Mesenchymal stem cell (in vitro differentiated cells and primary cell): ENCODE measurements around the gene PIP5K1B.

Experiments used
- DNase-seq: peaks from one replicate; pipeline ENCODE4 v3.0.0-alpha.2; 2013
- H2AFZ ChIP-seq: one replicate; pipeline ENCODE4 v1.6.1; 2013; ENCODE audit warnings: low read depth, mild to moderate bottlenecking, control low read depth, inconsistent platforms, low read length, moderate library complexity
- H2AK5ac ChIP-seq: 2 replicates; pipeline ENCODE4 v1.6.1; 2013; ENCODE audit warnings: low read length, moderate library complexity, mild to moderate bottlenecking, inconsistent platforms; ENCODE audit not compliant: severe bottlenecking
- H2BK120ac ChIP-seq: one replicate; pipeline ENCODE4 v1.6.1; 2013; ENCODE audit warnings: low read depth, mild to moderate bottlenecking, inconsistent platforms, low read length, moderate library complexity
- H2BK12ac ChIP-seq, 2 experiments: one replicate each; pipeline ENCODE4 v1.6.1; 2013; ENCODE audit warnings: inconsistent platforms in 2 of 2, low read length in 2 of 2, mild to moderate bottlenecking in 2 of 2, moderate library complexity in 2 of 2, control low read depth in 1 of 2
- H2BK15ac ChIP-seq: one replicate; pipeline ENCODE4 v1.6.1; 2013; ENCODE audit warnings: mild to moderate bottlenecking, low read depth, inconsistent platforms; ENCODE audit not compliant: poor library complexity, severe bottlenecking
- H2BK5ac ChIP-seq: 2 replicates; pipeline ENCODE4 v1.6.1; 2013; ENCODE audit warnings: low read depth, mild to moderate bottlenecking, low read length, control low read depth, inconsistent platforms; ENCODE audit not compliant: poor library complexity, severe bottlenecking
- H3K14ac ChIP-seq, 2 experiments: one replicate each; pipeline ENCODE4 v1.6.1; 2013; ENCODE audit warnings: inconsistent platforms in 2 of 2, low read length in 2 of 2, control low read depth in 1 of 2, mild to moderate bottlenecking in 1 of 2, moderate library complexity in 1 of 2
- H3K18ac ChIP-seq, 2 experiments: one replicate each; pipeline ENCODE4 v1.6.1; 2013; ENCODE audit warnings: inconsistent platforms in 2 of 2, low read length in 2 of 2, control low read depth in 1 of 2, low read depth in 1 of 2, mild to moderate bottlenecking in 1 of 2
- H3K23ac ChIP-seq, 2 experiments: one replicate each; pipeline ENCODE4 v1.6.1; 2013; ENCODE audit warnings: inconsistent platforms in 2 of 2, low read length in 2 of 2, mild to moderate bottlenecking in 2 of 2, moderate library complexity in 2 of 2, control low read depth in 1 of 2
- H3K27ac ChIP-seq: 2 replicates; pipeline ENCODE4 v1.5.1; 2013; ENCODE audit warnings: mild to moderate bottlenecking, moderate library complexity, low read length, control low read depth, inconsistent platforms; ENCODE audit not compliant: poor library complexity, severe bottlenecking
- H3K27me3 ChIP-seq, 2 experiments: 2 replicates each; pipeline versions ENCODE4 v1.6.1 to v1.7.0; 2013; ENCODE audit warnings: low read length in 2 of 2, mild to moderate bottlenecking in 2 of 2, moderate library complexity in 2 of 2, control low read depth in 1 of 2, inconsistent platforms in 1 of 2; ENCODE audit not compliant: control insufficient read depth in 1 of 2, insufficient read depth in 1 of 2
- H3K36me3 ChIP-seq, 2 experiments: 2 replicates each; pipeline versions ENCODE4 v1.6.1 to v1.7.0; 2013; ENCODE audit warnings: low read length in 2 of 2, control low read depth in 1 of 2, inconsistent platforms in 1 of 2, low read depth in 1 of 2, mild to moderate bottlenecking in 1 of 2; ENCODE audit not compliant: insufficient read depth in 2 of 2, control insufficient read depth in 1 of 2
- H3K4ac ChIP-seq, 2 experiments: one replicate each; pipeline ENCODE4 v1.6.1; 2013; ENCODE audit warnings: inconsistent platforms in 2 of 2, low read length in 2 of 2, mild to moderate bottlenecking in 2 of 2, moderate library complexity in 2 of 2, control low read depth in 1 of 2, low read depth in 1 of 2
- H3K4me1 ChIP-seq: 2 replicates; pipeline ENCODE4 v1.6.1; 2013; ENCODE audit warnings: low read depth, low read length, control low read depth; ENCODE audit not compliant: control insufficient read depth, insufficient read depth
- H3K4me2 ChIP-seq: 2 replicates; pipeline ENCODE4 v1.6.1; 2013; ENCODE audit warnings: low read length, mild to moderate bottlenecking, inconsistent platforms; ENCODE audit not compliant: poor library complexity, severe bottlenecking
- H3K4me3 ChIP-seq, 2 experiments: 2 replicates each; pipeline versions ENCODE4 v1.5.1 to v1.7.0; 2013; ENCODE audit warnings: low read length in 2 of 2, mild to moderate bottlenecking in 2 of 2, control low read depth in 1 of 2, low read depth in 1 of 2; ENCODE audit not compliant: insufficient read depth in 1 of 2
- H3K79me1 ChIP-seq: replicated peaks from 2 replicates; pipeline ENCODE4 v1.6.1; 2013; ENCODE audit warnings: mild to moderate bottlenecking, control low read depth, low read length, inconsistent platforms; ENCODE audit not compliant: poor library complexity, severe bottlenecking
- H3K9ac ChIP-seq: 2 replicates; pipeline ENCODE4 v1.7.0; 2013; ENCODE audit warnings: mild to moderate bottlenecking, low read length, moderate library complexity
- H3K9me3 ChIP-seq: 2 replicates; pipeline ENCODE4 v1.7.0; 2013; ENCODE audit warnings: mild to moderate bottlenecking, low read length; ENCODE audit not compliant: control insufficient read depth
- H4K8ac ChIP-seq: one replicate; pipeline ENCODE4 v1.6.1; 2013; ENCODE audit warnings: inconsistent platforms, mild to moderate bottlenecking, low read length, moderate library complexity
- H4K91ac ChIP-seq: one replicate; pipeline ENCODE4 v1.6.1; 2013; ENCODE audit warnings: mild to moderate bottlenecking, low read length, inconsistent platforms
- WGBS: methylation state at CpG from one replicate; pipeline ENCODE4 v1.1.7; 2013; ENCODE audit warnings: mixed read lengths; 5-methylcytosine and 5-hydroxymethylcytosine counted together

The PIP5K1B gene

DNA sequence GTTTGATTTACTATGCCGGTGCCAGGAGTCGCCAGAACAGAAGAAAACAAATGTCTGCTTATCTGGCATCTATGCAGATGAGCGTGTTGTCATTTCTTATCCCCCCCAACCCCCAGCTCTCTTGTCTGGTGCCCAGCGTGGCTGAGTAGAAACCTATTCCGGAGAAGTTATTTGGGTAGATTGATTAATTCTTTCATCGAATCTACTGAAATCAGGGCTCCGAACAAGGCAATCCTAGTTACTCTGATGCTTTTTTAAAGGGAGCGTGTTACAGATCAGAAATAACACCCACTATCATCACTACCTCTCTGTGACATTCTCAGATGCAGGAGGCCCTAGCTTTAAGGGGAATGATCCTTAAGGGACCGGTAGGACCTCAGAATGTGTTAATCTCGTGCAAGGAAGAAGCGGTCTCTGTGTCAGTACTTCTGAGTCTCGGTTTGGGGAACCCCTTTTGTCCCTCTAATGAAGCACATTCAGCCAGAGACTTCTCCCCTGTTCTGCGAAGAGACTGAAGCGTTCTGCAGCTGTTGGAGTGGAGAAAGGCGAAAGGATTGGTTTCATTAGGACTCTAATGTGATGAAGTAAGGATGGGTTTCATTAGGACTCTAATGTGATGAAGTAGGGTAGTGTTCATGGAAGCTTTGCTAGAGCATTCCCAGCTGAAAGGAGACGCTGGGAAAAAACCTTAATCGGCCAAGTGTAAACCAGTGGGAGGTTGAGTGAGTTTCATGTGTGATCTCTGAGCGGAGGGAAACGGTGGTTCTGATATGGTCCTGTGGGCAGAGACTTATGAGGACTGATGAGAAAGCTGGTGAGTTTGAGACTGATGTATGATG, 1.5 kb downstream of the PIP5K1B start:
- Histone ChIP-seq H3K4me3 (peak overlapping the region in 1 of 2 experiments; percentile 73), H2AFZ (no peak overlapping the region), H3K4ac (no peak overlapping the region), H3K14ac (no peak overlapping the region), H2BK15ac (no peak overlapping the region), H3K9ac (no peak overlapping the region), H3K23ac (no peak overlapping the region), H4K8ac (no peak overlapping the region), H3K79me1 (no peaks in the 10 kb centered on the region), H3K27me3 (peaks cover 60 to 67% of the 10 kb centered on the region in 2 experiments), H4K91ac (no peak overlapping the region), H2BK5ac (no peak overlapping the region), H3K18ac (no peak overlapping the region), H2BK12ac (no peak overlapping the region), H2AK5ac (no peak overlapping the region), H3K9me3 (no peaks in the 10 kb centered on the region), H3K36me3 (no peaks in the 10 kb centered on the region), H3K27ac (no peak overlapping the region), H3K4me2 (no peak overlapping the region), H2BK120ac (no peak overlapping the region), H3K4me1 (peaks cover 16% of the 10 kb centered on the region)
- WGBS: 40% methylated on average over 10 of the region's 19 CpGs
- DNase-seq: no peak

DNA sequence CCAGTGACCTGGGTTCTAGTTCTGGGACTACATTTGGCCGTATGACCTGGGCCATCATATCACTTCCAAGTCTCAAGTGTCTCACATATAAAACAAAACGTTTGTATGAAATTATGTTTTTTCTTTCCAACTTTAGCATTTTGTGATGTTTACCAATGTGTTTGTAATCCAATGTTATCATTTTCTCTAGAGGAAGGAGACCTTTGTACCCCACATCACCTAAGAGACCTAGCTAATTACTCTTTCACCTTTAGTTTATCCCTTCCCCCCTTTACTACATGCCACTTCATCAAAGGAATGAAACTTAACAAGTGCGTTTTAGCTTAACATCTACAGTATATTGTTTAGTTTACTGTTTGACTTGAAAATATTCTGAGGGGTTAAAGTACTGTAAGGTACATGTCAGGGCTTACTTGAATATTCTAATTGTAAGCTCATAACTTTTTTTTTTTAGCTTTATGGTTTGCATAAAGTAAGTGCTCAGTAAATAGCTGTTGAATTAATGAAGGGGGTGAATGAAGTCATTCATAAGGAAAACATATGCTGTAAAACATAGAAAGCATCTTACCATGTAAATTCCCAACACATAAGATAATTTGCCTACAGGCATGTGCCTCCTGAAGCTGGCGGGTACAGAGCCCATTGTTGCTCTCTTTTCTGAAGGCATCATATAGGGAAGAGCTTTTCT, 2.9 kb downstream of the PIP5K1B start:
- Histone ChIP-seq H3K4me3 (no peak overlapping the region), H2BK120ac (no peak overlapping the region), H3K4me2 (no peak overlapping the region), H4K91ac (no peak overlapping the region), H2AFZ (no peak overlapping the region), H3K18ac (no peak overlapping the region), H2BK12ac (no peak overlapping the region), H3K14ac (no peak overlapping the region), H3K23ac (no peak overlapping the region), H3K27me3 (peaks cover 54 to 67% of the 10 kb centered on the region in 2 experiments), H2BK15ac (no peak overlapping the region), H2BK5ac (no peak overlapping the region), H3K4ac (no peak overlapping the region), H3K4me1 (peaks cover 16% of the 10 kb centered on the region), H4K8ac (no peak overlapping the region), H3K36me3 (no peaks in the 10 kb centered on the region), H3K27ac (no peak overlapping the region), H3K9ac (no peak overlapping the region), H3K79me1 (no peaks in the 10 kb centered on the region), H2AK5ac (no peak overlapping the region), H3K9me3 (no peaks in the 10 kb centered on the region)
- 71% methylated on average over 2 of the region's 4 CpGs for WGBS
- no peak for DNase-seq

DNA sequence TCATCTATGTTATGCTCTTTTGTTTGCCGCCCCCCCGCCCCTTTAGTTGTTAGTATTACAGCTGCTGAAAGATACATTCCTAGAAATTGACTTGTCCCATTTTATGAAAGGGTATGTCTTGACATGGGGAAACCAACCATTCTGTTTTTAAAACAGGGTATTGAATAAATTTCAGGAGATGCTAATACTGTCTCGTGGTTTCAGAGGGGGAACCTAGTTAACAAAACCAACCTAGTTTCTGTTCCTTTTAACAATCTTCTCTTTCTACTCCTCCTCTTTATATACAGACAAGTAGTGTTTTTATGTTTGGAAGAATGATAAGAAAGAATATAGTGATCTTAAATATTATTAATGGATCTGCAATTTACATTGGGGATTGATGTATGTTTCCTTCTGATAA, 3.5 kb downstream of the PIP5K1B start:
- no peak overlapping the region for H3K23ac ChIP-seq
- no peak overlapping the region for H2BK15ac ChIP-seq
- H3K18ac ChIP-seq: no peak overlapping the region
- no peaks in the 10 kb centered on the region for H3K9me3 ChIP-seq
- no peak overlapping the region for H3K4ac ChIP-seq
- H3K79me1 ChIP-seq: no peaks in the 10 kb centered on the region
- no peak overlapping the region for H3K4me3 ChIP-seq
- H3K4me1 ChIP-seq: peaks cover 16% of the 10 kb centered on the region
- no peak for DNase-seq
- no peak overlapping the region for H3K9ac ChIP-seq
- H2BK120ac ChIP-seq: no peak overlapping the region
- no peak overlapping the region for H3K14ac ChIP-seq
- no peak overlapping the region for H2BK12ac ChIP-seq
- no peak overlapping the region for H4K8ac ChIP-seq
- H2BK5ac ChIP-seq: no peak overlapping the region
- H3K27ac ChIP-seq: no peak overlapping the region
- H4K91ac ChIP-seq: no peak overlapping the region
- WGBS: no CpG with 5 or more reads among the region's 3 CpGs
- no peak overlapping the region for H2AFZ ChIP-seq
- peaks cover 49 to 62% of the 10 kb centered on the region in 2 experiments for H3K27me3 ChIP-seq
- H3K36me3 ChIP-seq: no peaks in the 10 kb centered on the region
- H3K4me2 ChIP-seq: no peak overlapping the region
- H2AK5ac ChIP-seq: no peak overlapping the region

DNA sequence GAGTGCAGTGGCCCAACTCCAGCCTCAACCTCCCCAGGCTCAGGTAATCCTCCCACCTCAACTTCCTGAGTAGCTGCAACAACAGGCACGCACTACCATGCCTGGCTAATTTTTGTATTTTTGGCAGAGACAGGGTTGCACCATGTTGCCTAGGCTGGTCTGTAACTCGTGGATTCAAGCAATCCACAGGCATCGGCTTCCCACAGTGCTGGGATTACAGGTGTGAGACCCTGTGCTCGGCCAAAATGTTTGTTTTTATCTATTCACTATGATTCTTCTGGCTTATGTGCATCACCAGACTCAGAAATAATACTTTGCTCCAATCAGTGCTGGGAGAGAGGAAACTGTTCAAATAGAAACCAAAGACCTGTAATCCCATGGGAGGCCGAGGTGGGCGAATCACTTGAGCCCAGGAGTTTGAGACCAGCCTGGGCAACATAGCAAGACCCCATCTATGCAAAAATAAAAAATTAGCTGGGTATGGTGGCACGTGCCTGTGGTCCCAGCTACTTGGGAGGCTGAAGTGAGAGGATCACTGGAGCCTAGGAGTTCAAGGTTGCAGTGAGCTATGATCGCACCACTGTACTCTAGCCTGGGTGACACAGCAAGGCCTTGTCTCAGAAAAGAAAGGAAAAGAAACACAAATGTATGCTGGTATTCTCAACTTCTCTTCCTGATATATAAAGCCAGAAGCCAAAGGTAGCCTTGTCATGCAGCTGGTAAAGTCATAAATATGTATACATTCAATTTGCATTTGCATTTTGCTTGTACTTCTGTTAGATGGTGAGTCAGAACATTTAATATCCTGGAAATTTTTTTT, 4.5 kb downstream of the PIP5K1B start:
- Histone ChIP-seq H3K4me3 (no peak overlapping the region), H3K79me1 (no peaks in the 10 kb centered on the region), H3K4me1 (peaks cover 14% of the 10 kb centered on the region), H3K36me3 (no peaks in the 10 kb centered on the region), H3K27me3 (peaks cover 40 to 52% of the 10 kb centered on the region in 2 experiments), H2AFZ (no peak overlapping the region), H2BK15ac (no peak overlapping the region), H3K4ac (no peak overlapping the region), H3K4me2 (no peak overlapping the region), H3K9ac (no peak overlapping the region), H3K23ac (no peak overlapping the region), H2BK120ac (no peak overlapping the region), H2BK12ac (no peak overlapping the region), H3K27ac (no peak overlapping the region), H4K8ac (no peak overlapping the region), H4K91ac (no peak overlapping the region), H3K9me3 (no peaks in the 10 kb centered on the region), H3K18ac (no peak overlapping the region), H2BK5ac (no peak overlapping the region), H3K14ac (no peak overlapping the region), H2AK5ac (no peak overlapping the region)
- 82% methylated on average over 7 of the region's 8 CpGs for WGBS
- no peak for DNase-seq
